Glutamatergic neuron (in vitro differentiated cells): ENCODE measurements around the gene ZNFX1. TPM values are rescaled to one million over a fixed set of nuclear protein-coding genes. Genes with fewer than 3 reads are reported as not detected.

Experiments used
- DNase-seq: peaks from one replicate; pipeline ENCODE4 v3.0.0; 2022
- H3K27ac Mint-ChIP-seq: one replicate; pipeline ENCODE4 v1.8.0; 2020; ENCODE audit warnings: mild to moderate bottlenecking, mixed read lengths, inconsistent platforms; ENCODE audit not compliant: unreplicated experiment
- H3K27me3 Mint-ChIP-seq: one replicate; pipeline ENCODE4 v1.8.0; 2020; ENCODE audit warnings: mild to moderate bottlenecking, moderate library complexity, mixed read lengths, inconsistent platforms; ENCODE audit not compliant: unreplicated experiment
- H3K36me3 Mint-ChIP-seq: one replicate; pipeline ENCODE4 v1.8.0; 2020; ENCODE audit warnings: mild to moderate bottlenecking, mixed read lengths, inconsistent platforms; ENCODE audit not compliant: unreplicated experiment
- H3K4me1 Mint-ChIP-seq: one replicate; pipeline ENCODE4 v1.8.0; 2020; ENCODE audit warnings: mild to moderate bottlenecking, low read depth, mixed read lengths, inconsistent platforms; ENCODE audit not compliant: unreplicated experiment
- H3K4me3 Mint-ChIP-seq: one replicate; pipeline ENCODE4 v1.8.0; 2020; ENCODE audit warnings: mild to moderate bottlenecking, mixed read lengths, inconsistent platforms; ENCODE audit not compliant: unreplicated experiment
- H3K9me3 Mint-ChIP-seq: one replicate; pipeline ENCODE4 v1.8.0; 2020; ENCODE audit warnings: mild to moderate bottlenecking, moderate library complexity, mixed read lengths, inconsistent platforms; ENCODE audit not compliant: unreplicated experiment
- total RNA-seq: library from RNA; stranded (reverse); fragmentation: NEBNext Ultra II Directional; extraction: Animal tissue kit (Norgen Biotek cat#: 25700); gene quantifications from one replicate; pipeline ENCODE4 v1.2.1, GENCODE V29; 2021; ENCODE audit not compliant: unreplicated experiment
- TF ChIP-seq, protein P1 (sequence below): fragments of 200-600 bp; sonication (generic); IDR thresholded peaks from one replicate; pipeline ENCODE4 v1.5.0; 2021; ENCODE audit not compliant: partially characterized antibody, unreplicated experiment

ZNFX1 gene
- total RNA-seq, 1 donor from 2014 or later: 11.8 TPM

DNA sequence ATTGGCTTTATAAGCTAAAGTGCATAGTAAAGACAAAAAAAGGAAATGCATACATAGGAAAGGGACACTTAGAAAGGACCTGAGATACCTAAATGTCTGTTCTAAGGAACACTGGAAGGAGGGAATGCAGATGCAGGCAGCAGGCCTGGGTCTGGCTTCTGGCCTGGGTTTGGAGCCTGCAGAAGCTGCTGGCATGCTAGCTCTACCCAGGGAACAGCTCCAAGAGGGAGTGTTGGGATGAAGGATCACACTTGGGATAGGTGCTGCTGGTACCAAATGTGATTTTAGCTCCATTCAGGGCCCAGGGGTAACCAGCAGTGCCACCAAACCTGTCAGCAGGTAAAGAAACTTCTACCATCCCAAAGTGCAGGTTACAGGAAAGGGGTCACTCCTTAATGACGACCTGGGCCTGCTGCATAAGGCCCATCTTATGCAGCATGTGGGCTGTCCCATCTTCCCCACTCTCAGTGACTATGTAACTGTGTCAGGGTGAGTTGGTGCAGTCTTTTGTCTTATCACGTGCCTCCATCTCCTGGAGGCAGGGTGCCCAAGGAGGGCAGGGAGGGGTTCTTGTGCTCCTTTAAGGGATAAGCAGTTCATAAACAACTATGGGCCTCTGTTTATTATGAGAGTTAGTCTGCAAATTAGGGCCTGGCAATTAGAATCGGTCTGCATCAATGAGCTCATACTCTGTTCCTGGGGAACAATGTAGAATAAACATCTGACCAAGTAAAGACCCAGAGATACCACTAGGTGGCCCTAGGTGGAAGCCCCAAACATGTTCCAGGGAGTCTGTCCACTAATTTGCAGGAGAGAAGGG lies 31.7 kb downstream of the ZNFX1 start:
- peaks cover 5% of the 10 kb centered on the region for H3K27me3 Mint-ChIP-seq
- no peak for DNase-seq
- H3K36me3 Mint-ChIP-seq: peaks cover 5% of the 10 kb centered on the region
- H3K9me3 Mint-ChIP-seq: peaks cover 5% of the 10 kb centered on the region
- H3K4me3 Mint-ChIP-seq: no peak overlapping the region
- TF ChIP-seq, protein P1, sequence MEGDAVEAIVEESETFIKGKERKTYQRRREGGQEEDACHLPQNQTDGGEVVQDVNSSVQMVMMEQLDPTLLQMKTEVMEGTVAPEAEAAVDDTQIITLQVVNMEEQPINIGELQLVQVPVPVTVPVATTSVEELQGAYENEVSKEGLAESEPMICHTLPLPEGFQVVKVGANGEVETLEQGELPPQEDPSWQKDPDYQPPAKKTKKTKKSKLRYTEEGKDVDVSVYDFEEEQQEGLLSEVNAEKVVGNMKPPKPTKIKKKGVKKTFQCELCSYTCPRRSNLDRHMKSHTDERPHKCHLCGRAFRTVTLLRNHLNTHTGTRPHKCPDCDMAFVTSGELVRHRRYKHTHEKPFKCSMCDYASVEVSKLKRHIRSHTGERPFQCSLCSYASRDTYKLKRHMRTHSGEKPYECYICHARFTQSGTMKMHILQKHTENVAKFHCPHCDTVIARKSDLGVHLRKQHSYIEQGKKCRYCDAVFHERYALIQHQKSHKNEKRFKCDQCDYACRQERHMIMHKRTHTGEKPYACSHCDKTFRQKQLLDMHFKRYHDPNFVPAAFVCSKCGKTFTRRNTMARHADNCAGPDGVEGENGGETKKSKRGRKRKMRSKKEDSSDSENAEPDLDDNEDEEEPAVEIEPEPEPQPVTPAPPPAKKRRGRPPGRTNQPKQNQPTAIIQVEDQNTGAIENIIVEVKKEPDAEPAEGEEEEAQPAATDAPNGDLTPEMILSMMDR: peak; percentile 72
- peak overlapping the region; percentile 43 for H3K27ac Mint-ChIP-seq
- H3K4me1 Mint-ChIP-seq: no peaks in the 10 kb centered on the region

DNA sequence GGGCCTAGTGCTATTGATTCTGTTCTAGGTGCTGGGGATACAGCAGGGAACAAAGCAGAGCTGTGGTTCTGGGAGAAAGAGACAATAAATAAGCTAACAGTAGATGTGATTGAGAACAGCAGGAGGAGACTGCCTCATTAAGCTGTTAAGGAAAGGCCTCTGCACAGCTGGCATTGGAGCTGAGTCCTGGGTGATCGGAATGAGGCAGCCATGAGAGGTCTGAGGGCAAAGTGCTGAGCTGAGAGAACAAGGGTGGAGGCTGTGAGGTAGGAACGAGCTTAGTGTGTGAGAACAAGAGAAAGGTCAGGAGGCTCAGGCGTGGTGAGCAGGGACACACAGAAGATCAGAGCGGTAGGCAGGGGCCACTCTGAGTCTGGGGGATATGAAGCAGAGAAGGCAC lies 40.3 kb downstream of the ZNFX1 start:
- TF ChIP-seq, protein P1: no peak
- peaks cover 4% of the 10 kb centered on the region for H3K4me1 Mint-ChIP-seq
- H3K9me3 Mint-ChIP-seq: peaks cover 4% of the 10 kb centered on the region
- DNase-seq: no peak
- peak overlapping the region; percentile 4 for H3K4me3 Mint-ChIP-seq
- H3K27ac Mint-ChIP-seq: peak overlapping the region; percentile 68
- peaks cover 2% of the 10 kb centered on the region for H3K27me3 Mint-ChIP-seq
- H3K36me3 Mint-ChIP-seq: peaks cover 9% of the 10 kb centered on the region

DNA sequence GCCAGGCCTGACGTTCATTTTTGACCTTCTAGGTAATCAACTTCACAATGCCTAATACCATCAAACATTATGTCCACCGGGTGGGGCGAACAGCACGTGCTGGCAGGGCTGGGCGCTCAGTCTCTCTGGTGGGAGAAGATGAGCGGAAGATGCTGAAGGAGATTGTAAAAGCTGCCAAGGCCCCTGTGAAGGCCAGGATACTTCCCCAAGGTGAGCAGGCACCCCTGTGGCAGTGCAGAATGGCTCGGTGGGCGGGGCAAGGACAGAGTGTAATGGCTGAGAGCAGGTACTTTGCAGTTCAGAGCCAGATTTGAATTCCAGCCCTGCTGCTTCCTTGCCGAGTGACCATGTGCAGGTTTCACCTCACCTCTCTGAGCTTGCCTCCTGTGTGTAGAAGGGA lies 41.6 kb downstream of the ZNFX1 start:
- Mint-ChIP-seq H3K4me3 (no peak overlapping the region), H3K27ac (no peak overlapping the region), H3K4me1 (peaks cover 7% of the 10 kb centered on the region), H3K36me3 (peaks cover 9% of the 10 kb centered on the region), H3K27me3 (peaks cover 2% of the 10 kb centered on the region), H3K9me3 (peaks cover 4% of the 10 kb centered on the region)
- TF ChIP-seq, protein P1: no peak
- DNase-seq: no peak

DNA sequence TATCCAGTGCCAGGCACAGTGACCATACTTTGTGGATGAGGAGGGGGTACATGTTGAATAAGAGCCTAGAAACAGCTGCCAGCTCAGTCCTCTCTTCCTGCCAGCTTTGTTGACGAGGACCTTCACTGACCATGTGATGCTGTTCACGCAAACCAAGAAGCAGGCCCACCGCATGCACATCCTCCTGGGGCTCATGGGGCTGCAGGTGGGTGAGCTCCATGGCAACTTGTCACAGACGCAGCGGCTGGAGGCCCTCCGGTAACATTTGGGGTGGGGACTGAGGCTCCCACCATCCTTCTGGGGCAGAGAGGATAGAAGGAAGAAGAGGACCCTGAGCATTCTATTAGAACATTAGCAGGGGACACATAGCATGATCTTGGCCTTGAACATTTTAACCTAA lies 43.0 kb downstream of the ZNFX1 start:
- peaks cover 19% of the 10 kb centered on the region for H3K4me1 Mint-ChIP-seq
- H3K9me3 Mint-ChIP-seq: peaks cover 4% of the 10 kb centered on the region
- H3K4me3 Mint-ChIP-seq: no peak overlapping the region
- peaks cover 2% of the 10 kb centered on the region for H3K27me3 Mint-ChIP-seq
- no peak overlapping the region for H3K27ac Mint-ChIP-seq
- TF ChIP-seq, protein P1: no peak
- H3K36me3 Mint-ChIP-seq: peaks cover 9% of the 10 kb centered on the region
- no peak for DNase-seq

DNA sequence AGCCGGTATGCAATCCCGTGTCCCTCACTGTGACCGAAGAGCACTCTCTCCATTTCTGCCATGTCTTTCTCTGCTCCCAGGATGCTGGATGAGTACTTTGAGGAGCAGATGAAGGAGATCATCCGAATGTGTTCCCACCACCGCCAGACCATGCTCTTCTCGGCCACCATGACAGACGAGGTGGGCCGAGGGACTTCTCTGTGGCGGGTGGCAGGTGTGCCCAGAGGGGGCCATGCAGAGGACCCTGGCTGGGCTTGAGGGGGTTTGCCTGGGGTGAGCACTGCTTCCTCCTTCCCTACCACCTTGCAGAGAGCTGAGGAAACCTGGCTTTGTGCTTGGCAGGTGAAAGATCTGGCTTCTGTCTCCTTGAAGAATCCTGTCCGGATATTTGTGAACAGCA lies 44.6 kb downstream of the ZNFX1 start:
- peaks cover 26% of the 10 kb centered on the region for H3K4me1 Mint-ChIP-seq
- peaks cover 7% of the 10 kb centered on the region for H3K9me3 Mint-ChIP-seq
- no peak for DNase-seq
- H3K36me3 Mint-ChIP-seq: peaks cover 9% of the 10 kb centered on the region
- H3K27me3 Mint-ChIP-seq: peaks cover 2% of the 10 kb centered on the region
- H3K27ac Mint-ChIP-seq: peak overlapping the region; percentile 52
- TF ChIP-seq, protein P1: no peak
- H3K4me3 Mint-ChIP-seq: no peak overlapping the region
